Endothelial cell of umbilical vein (primary cell): Measurements from ENCODE around the gene RPL21.

ENCODE experiments used
- CTCF ChIP-seq, 2 donors: IDR thresholded peaks; 1 replicate in 1 of 2; 2 replicates in 1 of 2; pipeline ENCODE4 v1.5.1; 2011; ENCODE audit warnings: low read length in 2 of 2, mild to moderate bottlenecking in 2 of 2, moderate library complexity in 2 of 2, control low read depth in 1 of 2, inconsistent platforms in 1 of 2, low read depth in 1 of 2; ENCODE audit not compliant: insufficient read depth in 1 of 2; ENCODE audit errors: extremely low read depth in 1 of 2
- EZH2 ChIP-seq: IDR thresholded peaks from 2 replicates; pipeline ENCODE4 v1.6.1; 2012; ENCODE audit warnings: borderline replicate concordance, low read depth, mild to moderate bottlenecking, moderate library complexity, low read length, inconsistent platforms; ENCODE audit not compliant: severe bottlenecking
- GATA2 ChIP-seq: IDR thresholded peaks from 2 replicates; pipeline ENCODE4 v1.7.0; 2011; ENCODE audit warnings: low read depth, mild to moderate bottlenecking, moderate library complexity, mixed read lengths, low read length; ENCODE audit not compliant: insufficient read length, insufficient read depth
- JUN ChIP-seq: IDR thresholded peaks from 2 replicates; pipeline ENCODE4 v1.6.1; 2011; ENCODE audit warnings: borderline replicate concordance, low read depth; ENCODE audit not compliant: insufficient read length, insufficient read depth
- MAX ChIP-seq: IDR thresholded peaks from 2 replicates; pipeline ENCODE4 v1.6.1; 2011; ENCODE audit not compliant: insufficient read depth, insufficient read length
- MYC ChIP-seq: IDR thresholded peaks from one replicate; pipeline ENCODE4 v1.6.1; 2011; ENCODE audit warnings: mild to moderate bottlenecking, low read depth, low read length
- POLR2A ChIP-seq: IDR thresholded peaks from 2 replicates; pipeline ENCODE4 v1.6.1; 2012; ENCODE audit warnings: low read depth, mild to moderate bottlenecking, control low read depth, low read length
- POLR2AphosphoS5 ChIP-seq: IDR thresholded peaks from 2 replicates; pipeline ENCODE4 v1.6.1; 2012; ENCODE audit warnings: low read depth, mild to moderate bottlenecking, control low read depth, low read length, moderate library complexity; ENCODE audit not compliant: insufficient read depth

- TF ChIP-seq POLR2AphosphoS5 (no peak), CTCF (IDR thresholded peaks at IDR 0.05; ENCODE audit: extremely low read depth in 1 of 2, insufficient read depth in 1 of 2, low read depth in 1 of 2, low read length in 2 of 2) (no peak), EZH2 (no peak), POLR2A (no peak), JUN (no peak), MYC (no peak), MAX (no peak), GATA2 (no peak)
These were observed 23.2 kb upstream of the RPL21 start for GRCh38 chr13:27228131-27228530.
